RWPE1 (cell line): Measurements from ENCODE around the gene IFNGR1.
"Not testable (repeated sequence)": the region's sequence is repeated elsewhere in the genome, so short reads cannot be mapped to it uniquely, and the experiment has no call there.

Experiments used
- CTCF ChIA-PET: fragments of 350-600 bp; sonication (Branson Sonifier 250); formaldehyde crosslinking; extraction: SDS; loops from one replicate; lab custom pipeline; 2021; lab: Yijun Ruan, JAX
- POLR2A ChIA-PET: fragments of 400-600 bp; formaldehyde crosslinking; extraction: SDS; loops from one replicate; lab custom pipeline; 2020; ENCODE audit warnings: antibody characterized with exemption; ENCODE audit not compliant: low non-redundant PET; lab: Yijun Ruan, JAX
- DNase-seq: peaks from one replicate; pipeline ENCODE4 v3.0.0; 2012; ENCODE audit warnings: low spot score
- H3K27ac ChIP-seq: fragments of 450-650 bp; 2 replicates; pipeline ENCODE4 v1.5.1; 2017
- TF ChIP-seq, protein P1 (sequence below): fragments of 450-650 bp; conservative IDR thresholded peaks from 2 replicates; pipeline ENCODE4 v1.5.1; 2017; ENCODE audit warnings: low read depth, mild to moderate bottlenecking

Gene IFNGR1

DNA sequence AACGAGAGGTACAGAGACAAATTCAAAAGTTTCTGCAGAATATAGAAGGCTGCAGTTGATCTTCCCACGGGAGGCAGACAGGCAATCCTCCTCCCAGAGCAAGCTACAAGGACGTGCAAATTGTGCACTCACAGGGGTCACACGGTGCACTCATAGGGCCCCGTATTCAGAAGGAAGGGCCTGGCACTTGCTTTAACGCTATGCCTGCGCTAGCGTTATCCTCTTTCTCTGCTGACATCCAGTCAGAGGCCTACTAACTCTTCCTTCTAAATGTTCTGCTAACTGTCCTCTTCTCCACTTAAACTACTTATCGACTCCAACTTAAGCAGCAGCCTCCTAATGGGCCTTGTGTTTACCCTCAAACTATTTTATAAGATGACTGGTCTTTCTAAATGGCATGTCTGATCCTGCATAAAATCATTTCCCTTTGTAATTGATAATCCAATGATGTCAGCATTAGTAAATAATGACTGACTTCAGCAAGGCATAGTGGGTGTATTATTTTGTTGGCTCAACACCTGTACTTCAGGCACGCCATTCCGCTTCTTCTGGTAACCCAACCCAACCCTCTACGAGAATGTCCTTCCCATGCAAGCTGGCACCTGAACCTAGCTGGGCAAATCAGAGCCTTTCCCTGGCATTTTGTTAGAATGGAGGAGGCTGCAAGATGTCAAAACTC is 2.2 kb downstream of the IFNGR1 start:
- peak; percentile 89 for DNase-seq
- POLR2A ChIA-PET = interaction anchor here (0.6 kb wide), 2 partner anchors 12 to 53 kb away, joined by 3 read pairs; no protein-coding TSS in a partner anchor

DNA sequence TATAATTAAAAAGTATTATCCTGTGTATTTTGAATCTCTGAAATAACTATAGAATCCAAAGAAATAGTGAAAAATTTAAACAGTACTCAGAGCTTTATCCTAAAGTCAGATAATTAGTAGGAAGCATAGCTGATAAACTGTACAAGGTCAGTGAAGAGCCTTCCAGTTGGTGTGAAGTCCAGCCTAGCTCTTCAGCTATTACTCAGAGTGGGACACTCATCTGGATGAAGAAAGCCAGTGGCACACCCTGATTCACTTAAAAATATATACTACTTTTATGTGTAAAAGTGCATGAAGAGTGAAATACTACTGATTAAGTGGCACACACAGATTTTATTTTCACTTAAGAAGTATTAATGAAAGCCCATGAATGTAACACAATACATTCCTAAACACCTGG is 3.1 kb downstream of the IFNGR1 start:
- ChIA-PET POLR2A (no interaction called here), CTCF (interaction anchor here (0.6 kb wide), 1 partner anchor 24 kb away, joined by 4 read pairs; no protein-coding TSS in a partner anchor)
- TF ChIP-seq, protein P1, sequence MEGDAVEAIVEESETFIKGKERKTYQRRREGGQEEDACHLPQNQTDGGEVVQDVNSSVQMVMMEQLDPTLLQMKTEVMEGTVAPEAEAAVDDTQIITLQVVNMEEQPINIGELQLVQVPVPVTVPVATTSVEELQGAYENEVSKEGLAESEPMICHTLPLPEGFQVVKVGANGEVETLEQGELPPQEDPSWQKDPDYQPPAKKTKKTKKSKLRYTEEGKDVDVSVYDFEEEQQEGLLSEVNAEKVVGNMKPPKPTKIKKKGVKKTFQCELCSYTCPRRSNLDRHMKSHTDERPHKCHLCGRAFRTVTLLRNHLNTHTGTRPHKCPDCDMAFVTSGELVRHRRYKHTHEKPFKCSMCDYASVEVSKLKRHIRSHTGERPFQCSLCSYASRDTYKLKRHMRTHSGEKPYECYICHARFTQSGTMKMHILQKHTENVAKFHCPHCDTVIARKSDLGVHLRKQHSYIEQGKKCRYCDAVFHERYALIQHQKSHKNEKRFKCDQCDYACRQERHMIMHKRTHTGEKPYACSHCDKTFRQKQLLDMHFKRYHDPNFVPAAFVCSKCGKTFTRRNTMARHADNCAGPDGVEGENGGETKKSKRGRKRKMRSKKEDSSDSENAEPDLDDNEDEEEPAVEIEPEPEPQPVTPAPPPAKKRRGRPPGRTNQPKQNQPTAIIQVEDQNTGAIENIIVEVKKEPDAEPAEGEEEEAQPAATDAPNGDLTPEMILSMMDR = no peak
- H3K27ac ChIP-seq = no peak overlapping the region
- peak; percentile 38 for DNase-seq

More for the DNA sequence above, 2.2 kb downstream of the IFNGR1 start:
- TF ChIP-seq, protein P1 = no peak
- CTCF ChIA-PET = interaction anchor here (0.6 kb wide), 1 partner anchor 111 kb away, joined by 4 read pairs; no protein-coding TSS in a partner anchor
- peak overlapping the region; percentile 87 for H3K27ac ChIP-seq

DNA sequence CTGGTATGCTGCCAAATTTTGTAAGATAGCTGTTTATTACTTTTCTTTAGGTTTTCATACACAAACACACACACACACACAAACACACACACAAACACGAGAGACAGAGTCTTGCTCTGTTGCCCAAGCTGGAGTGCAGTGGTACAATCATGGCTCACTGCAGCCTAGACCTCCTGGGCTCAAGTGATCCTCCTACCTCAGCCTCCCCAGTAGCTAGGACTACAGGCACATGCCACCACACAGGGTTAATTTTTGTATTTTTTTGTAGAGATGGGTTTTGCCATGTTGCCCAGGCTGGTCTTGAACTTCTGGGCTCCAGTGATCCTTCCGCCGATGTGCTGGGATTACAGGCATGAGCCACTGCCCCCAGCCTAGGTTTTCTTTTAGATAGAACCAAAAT is 3.6 kb downstream of the IFNGR1 start:
- DNase-seq, POLR2A ChIA-PET: not testable (repeated sequence)
- CTCF ChIA-PET = interaction anchor here (0.6 kb wide), 1 partner anchor 23 kb away, joined by 4 read pairs; no protein-coding TSS in a partner anchor
- H3K27ac ChIP-seq = peak overlapping the region; percentile 50

DNA sequence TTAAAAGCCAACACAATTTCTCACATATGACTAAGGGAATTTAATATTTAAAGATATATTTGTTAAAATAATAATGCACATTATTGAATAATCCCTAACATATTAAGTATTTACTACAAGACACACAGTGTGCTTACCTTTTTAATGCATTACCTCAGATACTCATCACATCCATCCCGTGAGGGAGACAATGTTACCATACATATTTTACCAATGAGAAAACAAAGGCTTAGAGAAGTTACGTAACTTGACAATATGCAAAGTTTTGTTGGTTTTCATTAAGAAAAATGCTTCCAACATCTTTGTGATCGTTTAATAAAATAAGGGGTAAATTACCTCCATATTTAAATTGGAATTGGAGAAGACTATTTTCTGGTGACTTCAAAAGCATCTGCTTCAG is 4.3 kb downstream of the IFNGR1 start:
- DNase-seq = no peak
- CTCF ChIA-PET = no interaction called here
- H3K27ac ChIP-seq = no peak overlapping the region
- POLR2A ChIA-PET = no interaction called here
- TF ChIP-seq, protein P1 = no peak

DNA sequence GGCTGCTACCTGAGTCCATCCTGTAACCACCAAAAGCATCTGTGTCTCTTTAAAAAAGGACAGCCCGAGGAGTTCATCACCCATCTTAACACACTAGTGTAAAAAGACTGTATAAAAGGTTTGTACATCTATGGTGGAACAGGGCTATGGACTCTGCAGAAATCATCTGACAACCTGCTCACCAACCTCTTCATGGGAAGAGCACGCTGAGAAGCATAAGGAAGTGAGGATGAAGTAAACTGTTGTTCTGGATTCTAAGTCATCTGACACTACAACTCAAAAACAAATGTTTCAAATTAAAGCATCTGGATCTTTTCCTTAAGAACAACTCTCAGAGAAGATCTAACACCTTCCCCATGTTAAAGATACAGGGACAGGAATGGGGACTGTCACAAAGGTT is 5.4 kb downstream of the IFNGR1 start:
- DNase-seq = no peak
- ChIA-PET CTCF (no interaction called here), POLR2A (no interaction called here)
- H3K27ac ChIP-seq = no peak overlapping the region
- TF ChIP-seq, protein P1 = no peak

DNA sequence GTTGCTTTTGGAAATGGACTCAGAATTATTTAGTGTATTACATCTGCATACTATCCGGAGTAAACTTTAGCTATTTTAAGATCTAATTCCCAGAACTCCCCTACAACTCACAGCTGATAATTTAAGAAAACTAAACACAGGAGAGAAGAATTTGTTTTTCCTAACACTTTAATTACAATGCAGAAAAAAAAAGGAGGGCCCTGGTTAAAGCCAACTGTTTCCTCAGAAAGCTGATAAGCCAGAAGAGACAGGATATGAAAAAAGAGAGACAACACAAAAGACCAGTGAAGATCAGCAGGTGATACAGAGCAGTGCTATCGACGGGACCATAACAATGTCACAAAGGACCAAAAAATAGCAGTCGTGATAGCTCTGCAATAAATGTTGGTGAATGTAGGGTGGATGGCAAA is 5.8 kb downstream of the IFNGR1 start:
- POLR2A ChIA-PET = no interaction called here
- CTCF ChIA-PET = no interaction called here
- no peak for DNase-seq
- TF ChIP-seq, protein P1 = no peak
- no peak overlapping the region for H3K27ac ChIP-seq

DNA sequence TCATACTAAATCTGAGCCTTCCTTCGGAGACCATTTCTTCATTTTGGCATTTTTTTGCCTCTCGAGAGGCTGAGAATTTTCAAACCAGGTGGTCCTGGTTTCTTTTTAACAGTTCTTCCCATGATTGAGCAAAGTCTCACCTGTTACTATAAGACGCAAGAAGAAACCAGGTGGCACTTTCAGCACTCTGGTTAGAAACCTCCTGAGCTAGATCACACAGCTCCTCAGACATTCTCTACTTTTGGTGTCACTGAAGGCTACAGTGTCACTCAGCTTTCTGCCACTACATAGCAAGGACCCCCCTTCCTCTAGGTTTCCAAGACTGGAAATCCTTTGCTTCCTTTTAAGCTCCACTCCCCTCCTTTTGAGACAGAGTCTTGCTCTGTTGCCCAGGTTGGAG is 7.3 kb downstream of the IFNGR1 start:
- TF ChIP-seq, protein P1 = no peak
- ChIA-PET CTCF (no interaction called here), POLR2A (no interaction called here)

More for the DNA sequence above, 7.3 kb downstream of the IFNGR1 start:
- DNase-seq = no peak
- no peak overlapping the region for H3K27ac ChIP-seq
